ENCODE results near the gene NOX3.
"Not testable (repeated sequence)": the region's sequence is repeated elsewhere in the genome, so short reads cannot be mapped to it uniquely, and the experiment has no call there.

Gene NOX3

GRCh38 chr6:155364844-155365437 is 90.7 kb downstream of the NOX3 start:
- DNase-seq (ENCODE audit: low read depth), result no peak

- not testable (repeated sequence) for DNase-seq (ENCODE audit: low read depth)
Observed at GRCh38 chr6:155364021-155364420, 91.6 kb downstream of the NOX3 start.

- not testable (repeated sequence) for DNase-seq (ENCODE audit: low read depth)
Observed at GRCh38 chr6:155362968-155363632, 92.5 kb downstream of the NOX3 start.

DNA sequence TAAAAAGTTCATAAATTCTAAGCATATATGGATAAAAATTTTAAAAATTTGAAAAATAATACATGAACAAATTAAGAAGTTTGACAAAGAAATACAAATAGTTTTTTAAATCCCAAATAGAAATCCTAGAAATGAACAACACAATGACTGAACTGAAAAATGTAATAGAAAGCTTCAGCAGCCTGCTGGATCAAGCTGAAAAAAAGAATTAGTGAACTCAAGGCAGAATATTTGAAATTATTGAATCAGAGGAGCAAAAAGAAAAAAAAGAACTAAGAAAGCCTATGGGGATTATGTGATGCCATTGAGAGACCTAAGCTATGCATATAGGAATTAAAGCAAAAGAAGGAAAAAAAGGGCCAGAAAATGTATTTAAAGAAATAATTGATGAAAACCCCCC is 101.5 kb downstream of the NOX3 start:
- DNase-seq (ENCODE audit: low read depth), result no peak

DNA sequence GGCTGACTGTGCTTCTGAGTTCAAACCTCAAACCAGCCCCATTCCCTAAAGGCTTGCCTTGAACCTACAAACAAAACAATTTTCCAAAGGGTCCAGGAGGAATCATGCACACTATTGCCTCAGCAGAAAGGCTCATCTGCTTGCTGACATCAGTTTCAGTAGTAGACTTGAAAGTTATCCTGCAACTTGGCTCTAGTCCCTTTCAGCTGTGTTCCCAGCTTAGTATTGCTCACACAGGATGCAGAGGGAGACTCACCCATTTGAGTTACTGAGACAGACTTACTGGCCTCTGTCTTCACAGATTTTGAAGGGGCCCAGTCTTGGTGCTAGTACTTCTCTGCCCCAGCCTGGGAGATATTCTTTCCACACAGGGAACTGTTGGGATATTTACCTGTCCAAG is 102.8 kb downstream of the NOX3 start:
- peak; percentile 42 for DNase-seq (ENCODE audit: low read depth)

- no peak for DNase-seq (ENCODE audit: low read depth)
Observed at GRCh38 chr6:155352130-155352420, 103.6 kb downstream of the NOX3 start.

GRCh38 chr6:155351273-155352129 is 104.1 kb downstream of the NOX3 start:
- no peak for DNase-seq (ENCODE audit: low read depth)

DNA sequence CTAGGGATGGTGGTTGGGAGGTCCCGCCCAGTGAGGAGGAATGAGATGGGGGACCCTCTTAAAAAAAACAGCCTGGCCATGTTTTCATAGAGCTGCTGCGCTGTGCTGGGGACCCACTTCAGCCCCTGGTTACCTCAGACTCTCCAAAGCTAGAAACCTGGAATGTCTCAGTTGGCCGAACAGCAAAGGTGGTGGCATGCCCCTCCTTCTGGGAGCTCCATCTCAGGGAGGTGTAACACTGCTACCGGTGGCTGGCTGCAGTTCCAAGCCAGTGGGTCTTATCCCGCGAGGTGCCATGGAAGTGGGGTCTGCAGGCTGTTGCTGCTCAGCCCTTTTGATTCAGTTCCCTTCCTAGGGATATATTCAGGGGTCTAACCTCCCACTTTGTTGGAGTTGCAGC is 105.7 kb downstream of the NOX3 start:
- no peak for DNase-seq (ENCODE audit: low read depth)

DNA sequence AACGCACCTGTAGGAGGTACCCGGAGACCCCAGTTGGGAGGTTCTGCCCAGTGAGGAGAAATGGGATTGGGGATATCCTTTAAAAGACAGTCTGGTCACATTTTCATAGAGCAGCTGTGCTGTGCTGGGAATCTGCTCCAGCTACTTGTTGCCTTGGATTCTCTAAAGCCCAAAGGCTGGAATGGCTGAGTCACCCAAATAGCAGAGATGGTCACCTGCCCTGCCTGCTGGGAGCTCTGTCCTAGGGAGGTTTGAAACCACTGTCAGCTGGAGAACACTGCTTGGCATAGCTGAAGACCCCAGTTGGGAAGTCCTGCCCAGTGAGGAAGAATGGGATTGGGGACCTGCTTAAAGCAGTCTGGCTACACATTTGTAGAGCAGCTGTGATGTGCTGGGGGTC is 106.5 kb downstream of the NOX3 start:
- DNase-seq (ENCODE audit: low read depth), result no peak

- no peak for DNase-seq (ENCODE audit: low read depth)
Observed at GRCh38 chr6:155347800-155348199, 107.8 kb downstream of the NOX3 start.

DNA sequence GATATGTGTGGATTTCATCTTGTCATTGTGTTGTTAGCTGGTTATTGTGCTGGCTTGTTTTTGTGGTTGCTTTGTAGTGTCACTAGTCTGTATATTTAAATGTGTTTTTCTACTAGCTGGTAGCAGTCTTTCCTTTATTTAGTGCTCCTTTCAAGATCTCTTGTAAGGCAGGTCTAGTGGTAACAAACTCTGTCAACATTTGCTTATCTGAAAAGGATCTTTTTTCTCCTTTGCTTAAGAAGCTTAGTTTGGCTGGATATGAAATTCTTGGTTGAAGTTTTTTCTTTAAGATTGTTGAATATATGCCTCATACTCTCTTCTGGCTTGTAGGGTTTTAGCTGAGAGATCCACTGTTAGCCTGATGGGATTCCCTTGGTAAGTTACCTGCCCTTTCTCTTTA is 108.7 kb downstream of the NOX3 start:
- no peak for DNase-seq (ENCODE audit: low read depth)
